Measurements from ENCODE around the gene SLC4A2. TPM values are rescaled to one million over a fixed set of nuclear protein-coding genes. Genes with fewer than 3 reads are reported as not detected.
A peak's percentile ranks its signal among the peaks of the same experiment; 100 is the strongest.

The SLC4A2 gene
- total RNA-seq, 1 donor, result 65.4 TPM

DNA sequence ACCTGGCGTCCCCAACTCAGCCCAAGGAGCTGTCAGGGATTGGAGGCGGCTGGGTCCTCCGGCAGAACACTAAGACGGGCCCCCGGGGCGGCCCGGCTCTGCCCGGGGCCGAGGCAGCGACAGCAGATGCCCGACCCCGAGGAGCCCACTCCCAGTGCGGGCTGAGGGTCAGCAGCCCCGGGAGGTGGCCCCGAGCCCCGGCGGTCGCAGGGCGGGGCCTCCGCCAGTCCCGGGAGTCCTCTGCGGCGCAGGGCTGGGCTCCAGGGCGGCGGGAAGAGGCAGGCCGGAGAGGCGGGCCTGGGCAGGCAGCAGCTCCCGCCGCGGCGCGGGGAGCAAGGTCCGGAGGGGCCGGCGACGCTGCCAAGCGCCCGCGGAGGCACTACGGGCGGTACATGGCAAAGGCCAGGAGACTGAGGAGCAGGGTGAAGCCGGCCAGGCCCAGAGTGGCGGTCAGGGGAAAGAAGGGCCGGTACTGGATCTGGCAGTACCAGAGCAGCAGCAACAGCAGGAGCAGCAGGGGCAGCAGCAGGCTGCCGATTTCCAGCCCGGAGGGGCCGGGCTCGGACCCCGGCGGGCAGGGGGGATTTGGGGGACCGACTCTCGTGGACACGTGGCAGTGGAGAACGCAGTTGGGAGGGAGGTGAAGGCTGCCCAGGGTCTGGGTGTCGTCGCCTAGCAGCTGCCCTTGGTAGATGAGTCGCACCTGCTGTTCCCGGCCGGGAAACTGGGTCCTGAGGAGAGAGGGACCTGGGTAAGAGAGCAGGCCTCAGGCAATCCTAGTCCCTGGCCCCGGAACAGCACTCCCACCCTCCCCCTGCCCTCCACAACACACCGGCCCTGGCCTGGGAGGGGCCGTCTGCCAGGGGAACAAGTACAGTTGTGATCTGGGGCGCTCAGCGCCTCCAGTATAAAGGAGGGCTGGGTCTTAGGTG lies 22.0 kb downstream of the SLC4A2 start:
- peak overlapping the region; percentile 77 for H3K4me3 ChIP-seq (ENCODE audit: low read depth, low read length)
- TF ChIP-seq, protein P1, sequence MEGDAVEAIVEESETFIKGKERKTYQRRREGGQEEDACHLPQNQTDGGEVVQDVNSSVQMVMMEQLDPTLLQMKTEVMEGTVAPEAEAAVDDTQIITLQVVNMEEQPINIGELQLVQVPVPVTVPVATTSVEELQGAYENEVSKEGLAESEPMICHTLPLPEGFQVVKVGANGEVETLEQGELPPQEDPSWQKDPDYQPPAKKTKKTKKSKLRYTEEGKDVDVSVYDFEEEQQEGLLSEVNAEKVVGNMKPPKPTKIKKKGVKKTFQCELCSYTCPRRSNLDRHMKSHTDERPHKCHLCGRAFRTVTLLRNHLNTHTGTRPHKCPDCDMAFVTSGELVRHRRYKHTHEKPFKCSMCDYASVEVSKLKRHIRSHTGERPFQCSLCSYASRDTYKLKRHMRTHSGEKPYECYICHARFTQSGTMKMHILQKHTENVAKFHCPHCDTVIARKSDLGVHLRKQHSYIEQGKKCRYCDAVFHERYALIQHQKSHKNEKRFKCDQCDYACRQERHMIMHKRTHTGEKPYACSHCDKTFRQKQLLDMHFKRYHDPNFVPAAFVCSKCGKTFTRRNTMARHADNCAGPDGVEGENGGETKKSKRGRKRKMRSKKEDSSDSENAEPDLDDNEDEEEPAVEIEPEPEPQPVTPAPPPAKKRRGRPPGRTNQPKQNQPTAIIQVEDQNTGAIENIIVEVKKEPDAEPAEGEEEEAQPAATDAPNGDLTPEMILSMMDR (IDR thresholded peaks at IDR 0.05; ENCODE audit: insufficient read depth, low read length), result no peak
- DNase-seq (ENCODE audit: low read depth), result no peak

DNA sequence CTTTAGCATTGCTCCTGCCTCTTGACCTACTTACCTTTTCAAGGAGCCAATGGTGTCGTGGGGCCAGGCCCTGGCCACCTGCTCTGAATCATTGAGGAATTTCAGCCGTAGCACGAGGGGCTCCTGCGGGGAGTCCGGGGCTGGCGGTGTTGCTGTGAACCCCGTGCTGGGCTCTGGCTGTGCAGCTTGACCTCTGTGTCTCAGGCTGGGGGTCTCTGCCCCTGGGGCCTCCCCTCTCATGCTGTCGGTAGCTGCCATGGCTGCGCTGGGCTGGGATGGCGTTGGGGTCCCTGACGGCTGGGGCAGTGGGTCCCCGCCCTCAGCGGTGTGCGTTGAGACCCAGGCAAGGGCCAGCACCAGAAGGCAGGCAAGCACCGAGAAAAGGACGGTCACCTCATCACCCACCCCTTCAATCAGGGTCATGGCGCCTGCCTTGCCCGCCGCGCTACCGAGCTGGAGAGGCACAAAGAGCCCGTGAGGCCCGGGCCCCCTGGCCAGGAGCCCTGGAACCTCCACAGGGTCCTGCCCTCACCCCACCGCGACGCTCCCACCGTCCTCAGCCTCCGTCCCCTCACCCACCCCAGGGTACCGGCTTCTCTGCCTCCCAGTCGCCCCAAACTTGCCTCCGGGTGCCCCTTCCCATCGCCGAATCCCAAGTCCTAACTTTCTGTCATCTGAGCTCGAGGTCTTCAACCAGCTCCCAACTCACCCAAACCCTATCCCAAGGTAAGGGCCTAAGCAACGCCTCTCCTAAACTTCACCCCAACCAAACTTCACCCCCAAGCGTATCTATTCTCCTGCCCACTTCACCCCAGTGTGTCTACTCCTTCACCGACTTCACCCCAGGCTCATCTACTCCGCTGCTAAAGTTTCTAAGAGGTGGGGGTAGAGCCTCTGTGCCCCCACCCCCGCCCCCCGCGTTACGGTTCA lies 23.0 kb downstream of the SLC4A2 start:
- TF ChIP-seq, protein P1 (IDR thresholded peaks at IDR 0.05; ENCODE audit: insufficient read depth, low read length), result no peak
- no peak for DNase-seq (ENCODE audit: low read depth)
- H3K4me3 ChIP-seq (ENCODE audit: low read depth, low read length), result peak overlapping the region; percentile 77

- no peak for DNase-seq (ENCODE audit: low read depth)
- TF ChIP-seq, protein P1 (IDR thresholded peaks at IDR 0.05; ENCODE audit: insufficient read depth, low read length), result no peak
- H3K4me3 ChIP-seq (ENCODE audit: low read depth, low read length), result peak within 1 kb of the TSS; percentile 77
Observed at GRCh38 chr7:151083071-151083823, 23.9 kb downstream of the SLC4A2 start, which contains the start of gene TMUB1. TSS of gene TMUB1 (minus strand) at chr7:151083493. CDS start at chr7:151082563, 930 bp downstream.

- H3K4me3 ChIP-seq (ENCODE audit: low read depth, low read length), result peak overlapping the region; percentile 77
- TF ChIP-seq, protein P1 (IDR thresholded peaks at IDR 0.05; ENCODE audit: insufficient read depth, low read length), result no peak
- DNase-seq (ENCODE audit: low read depth), result no peak
Observed at GRCh38 chr7:151083824-151084160, 24.4 kb downstream of the SLC4A2 start.

- H3K4me3 ChIP-seq (ENCODE audit: low read depth, low read length), result peak overlapping the region; percentile 67
- TF ChIP-seq, protein P1 (IDR thresholded peaks at IDR 0.05; ENCODE audit: insufficient read depth, low read length), result no peak
- no peak for DNase-seq (ENCODE audit: low read depth)
Observed at GRCh38 chr7:151085329-151085690, 25.9 kb downstream of the SLC4A2 start.

All from fibroblast of the aortic adventitia (primary cell).